Activated T-cell treated with anti-CD3 and anti-CD28 coated beads for 48 hours (primary cell): ENCODE measurements around the gene ZNF184.

ENCODE experiments used
- DNase-seq: peaks from one replicate; pipeline ENCODE4 v3.0.0-alpha.2; 2020; ENCODE audit warnings: low read depth

The ZNF184 gene

DNA sequence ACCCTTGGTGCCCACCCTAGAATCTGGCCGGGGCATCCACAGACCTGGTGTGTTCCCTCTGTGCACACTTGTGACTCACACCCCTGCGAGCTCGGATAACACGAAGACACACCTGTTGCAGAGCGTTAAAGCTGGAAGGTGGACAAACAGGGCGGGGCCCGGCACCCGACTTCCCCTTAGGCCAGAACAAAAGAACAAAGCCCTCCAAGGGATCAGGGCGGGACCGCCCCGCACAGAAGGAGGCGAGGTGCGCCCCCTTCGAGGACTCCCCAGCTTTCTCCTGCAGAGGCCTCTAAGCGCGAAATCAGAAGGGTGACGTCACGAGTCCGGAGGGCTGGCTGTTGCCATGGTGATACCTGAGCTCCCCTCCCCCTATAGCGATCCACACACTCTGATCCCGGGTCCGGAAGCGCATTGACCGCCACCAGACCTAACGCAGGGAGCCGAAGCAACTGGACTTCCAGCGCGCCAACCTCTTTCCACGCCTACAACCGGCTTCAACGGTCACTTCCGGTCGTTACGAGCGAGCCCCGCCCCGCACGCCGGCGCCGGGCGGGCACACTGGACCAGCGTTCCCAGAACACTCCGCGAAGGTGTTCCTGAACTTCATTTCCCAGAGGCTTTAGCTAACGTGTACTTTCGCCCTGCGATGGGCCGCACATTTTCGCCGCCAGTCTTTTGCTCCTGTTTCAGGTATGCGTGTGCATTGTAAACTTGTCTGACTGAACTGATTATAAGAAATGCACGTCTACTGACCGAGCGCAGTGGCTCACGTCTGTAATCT is at the start of gene ZNF184:
Gene ZNF184 (minus strand): TSS at position 489 of the 784 bp plus-strand sequence. CDS start 811 bp downstream, outside the sequence.
- peak; percentile 83 for DNase-seq

DNA sequence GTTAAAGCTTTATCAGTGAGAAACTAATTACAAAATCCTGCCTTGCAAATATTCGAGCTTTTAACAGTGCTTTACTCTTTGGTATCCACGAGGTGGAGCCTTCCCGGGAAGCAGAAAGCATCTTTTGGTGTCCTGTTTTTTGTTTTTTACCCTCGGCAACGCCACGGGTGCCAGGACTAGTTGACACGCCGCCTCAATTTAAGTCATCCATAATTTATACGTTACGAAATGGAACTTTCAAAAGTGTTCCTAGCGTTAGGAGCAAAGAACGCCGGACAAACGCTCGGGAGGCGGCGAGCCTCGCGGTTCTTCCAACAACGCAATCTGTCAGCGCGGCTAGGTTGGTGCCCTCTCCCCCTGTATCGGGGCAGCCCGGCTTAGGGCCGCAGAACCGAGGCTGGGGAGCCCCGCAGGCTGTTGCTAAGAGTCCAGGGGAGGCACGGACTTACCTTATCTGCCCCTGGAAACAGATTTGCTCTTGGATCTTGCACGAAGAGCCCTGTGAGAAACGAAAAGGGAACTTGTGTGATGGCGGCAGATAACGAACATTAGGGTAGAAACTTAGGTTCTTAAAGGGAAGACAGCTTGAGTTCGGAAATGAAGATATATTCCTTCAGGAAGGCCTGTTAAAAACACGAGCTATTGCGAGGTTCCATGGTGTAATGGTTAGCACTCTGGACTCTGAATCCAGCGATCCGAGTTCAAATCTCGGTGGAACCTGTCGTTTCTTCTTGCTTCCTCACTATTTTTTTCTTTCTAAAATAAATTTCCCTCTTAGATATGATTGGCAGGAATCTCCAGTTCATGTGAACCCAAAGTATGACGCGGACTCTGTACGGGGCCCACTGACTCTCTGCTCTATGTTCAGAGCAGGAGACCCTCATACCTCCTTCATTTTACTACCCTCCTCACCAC is 46.2 kb upstream of the ZNF184 start:
- DNase-seq = peak; percentile 51

DNA sequence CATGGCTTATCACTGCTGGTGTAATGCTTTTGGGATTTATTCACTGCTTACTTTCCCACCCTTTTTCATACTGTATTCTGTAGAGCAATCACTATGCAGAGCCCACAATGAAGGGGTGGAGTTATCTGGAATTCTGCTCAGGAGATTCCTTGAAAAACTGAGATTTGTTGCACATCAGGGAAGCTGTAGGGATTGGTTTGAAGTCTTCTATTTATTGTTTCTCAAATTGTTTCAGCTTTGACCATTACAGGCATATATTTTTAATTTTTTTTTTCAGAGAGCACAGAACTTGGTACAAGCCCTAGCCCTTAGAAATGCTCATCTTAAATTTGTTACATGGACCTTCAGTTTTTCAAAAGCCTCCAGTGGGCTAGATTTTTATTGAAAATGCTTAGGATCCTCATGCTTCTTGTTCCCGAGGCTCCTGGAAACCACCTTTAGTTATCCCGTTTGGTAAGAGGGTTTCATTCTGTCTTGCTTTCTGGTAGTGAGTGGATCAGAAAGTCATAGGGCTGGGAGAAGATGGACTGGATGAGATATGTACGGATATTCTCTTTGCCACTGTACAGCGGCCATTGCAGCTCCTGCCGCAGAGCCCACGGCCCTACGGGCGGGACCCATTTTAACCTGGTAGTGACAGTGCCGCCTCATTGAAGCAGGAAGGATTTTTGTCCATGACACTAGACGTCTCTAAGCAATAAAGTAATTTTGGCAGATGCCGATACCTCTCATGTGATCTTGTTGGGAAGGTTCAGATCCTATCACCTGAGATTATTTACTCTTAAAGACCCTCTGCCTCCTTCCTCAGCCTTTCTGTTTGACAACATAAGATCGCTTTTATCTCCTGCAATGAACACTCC is 45.3 kb upstream of the ZNF184 start:
- no peak for DNase-seq

DNA sequence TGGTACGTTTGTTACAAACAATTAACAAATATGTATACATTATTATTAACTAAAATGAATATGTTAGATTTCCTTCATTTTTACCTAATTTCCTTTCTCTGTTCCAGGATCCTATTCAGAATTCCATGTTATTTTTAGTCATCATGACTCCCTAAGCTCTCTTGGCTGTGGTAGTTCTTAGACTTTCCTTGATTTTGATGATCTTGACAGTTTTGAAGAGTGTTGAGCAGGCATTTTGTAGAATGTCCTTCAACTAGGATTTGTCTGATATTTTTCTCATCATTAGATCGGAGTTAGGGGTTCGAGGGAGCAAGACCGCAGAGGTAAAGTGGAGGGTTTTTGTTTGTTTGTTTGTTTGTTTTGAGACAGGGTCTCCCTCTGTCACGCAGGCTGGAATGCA is 44.3 kb upstream of the ZNF184 start:
- DNase-seq = no peak

DNA sequence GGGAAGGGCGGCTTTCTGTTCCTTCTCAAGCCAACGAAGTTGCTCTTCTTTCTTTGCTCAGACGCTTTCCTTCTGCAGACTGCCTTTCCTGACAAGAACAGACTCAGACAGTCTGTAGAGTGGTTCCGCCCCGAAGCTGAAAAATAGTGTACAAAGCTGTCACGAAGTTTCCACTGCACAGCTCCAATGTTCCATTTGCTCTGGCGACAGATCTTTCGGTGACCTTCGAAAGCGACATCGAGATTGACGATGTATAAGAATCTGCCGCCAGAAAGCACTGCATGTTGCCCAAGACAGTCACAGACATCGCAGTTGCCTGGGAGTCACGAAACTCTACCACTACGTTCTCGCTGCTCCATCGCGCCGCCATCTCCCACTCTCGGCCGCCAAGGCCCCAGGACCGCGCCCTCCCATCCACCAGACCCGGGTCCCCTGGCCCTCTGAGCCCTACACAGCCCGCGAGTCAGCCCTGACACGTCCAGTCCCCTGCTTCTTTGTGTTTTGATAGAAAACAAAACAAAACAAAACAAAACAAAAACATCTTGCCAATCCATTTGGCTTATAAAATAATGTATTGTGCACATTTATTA is 42.1 kb upstream of the ZNF184 start:
- DNase-seq = no peak

DNA sequence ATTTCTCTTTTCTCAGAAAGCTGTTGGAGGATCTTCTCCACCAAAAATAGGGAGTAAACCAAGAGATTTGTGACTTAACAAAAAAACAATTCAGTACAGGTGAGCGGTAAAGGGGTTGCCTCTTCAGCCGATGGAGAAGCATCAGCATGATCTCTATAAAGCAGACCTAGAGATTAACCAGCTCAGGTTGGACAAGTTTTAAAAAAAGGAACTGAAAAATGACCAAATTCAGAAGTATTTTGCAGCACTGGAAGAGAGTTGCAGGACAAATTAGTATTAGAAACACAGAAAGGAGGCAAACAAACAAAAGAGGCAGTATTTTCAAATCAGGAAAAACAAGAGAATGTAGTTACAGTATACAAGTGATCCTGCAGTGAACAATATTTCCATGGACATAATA is 39.6 kb upstream of the ZNF184 start:
- no peak for DNase-seq

DNA sequence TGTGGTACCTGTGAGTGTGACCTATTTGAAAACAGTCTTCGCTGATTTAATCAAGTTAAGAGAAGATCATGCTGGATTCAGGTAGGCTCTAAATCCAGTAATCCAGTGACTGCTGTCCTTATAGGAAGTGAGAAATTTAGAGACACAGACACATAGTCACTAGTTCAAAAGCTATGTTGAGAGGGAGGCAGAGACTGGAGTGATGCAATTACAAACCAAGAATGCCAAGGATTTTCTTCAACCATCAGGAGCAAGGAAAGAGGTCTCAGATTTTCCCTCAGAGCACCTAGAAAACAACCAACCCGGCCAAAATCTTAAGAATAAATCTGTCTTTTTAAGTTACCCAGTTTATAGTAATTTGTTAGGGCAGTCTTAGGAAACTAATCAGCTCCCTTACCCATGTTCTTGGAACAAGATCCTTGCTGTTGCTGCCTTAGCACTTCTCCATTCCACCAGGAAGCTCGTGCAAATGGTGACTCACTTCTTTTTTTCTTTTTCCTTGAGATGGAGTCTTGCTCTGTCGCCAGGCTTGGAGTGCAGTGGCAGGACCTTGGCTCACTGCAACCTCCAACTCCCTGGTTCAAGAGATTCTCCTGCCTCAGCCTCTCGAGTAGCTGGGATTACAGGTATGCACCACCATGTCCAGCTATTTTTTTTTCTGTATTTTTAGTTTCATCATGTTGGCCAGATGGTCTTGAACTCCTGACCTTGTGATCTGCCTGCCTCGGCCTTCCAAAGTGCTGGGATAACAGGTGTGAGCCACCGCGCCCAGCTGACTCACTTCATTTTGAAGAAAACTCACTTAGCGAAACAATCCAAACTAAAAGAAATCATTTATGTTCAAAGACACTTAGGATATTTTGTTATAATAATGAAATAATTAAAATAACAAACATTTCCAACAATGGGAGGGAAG is 34.4 kb upstream of the ZNF184 start:
- no peak for DNase-seq

DNA sequence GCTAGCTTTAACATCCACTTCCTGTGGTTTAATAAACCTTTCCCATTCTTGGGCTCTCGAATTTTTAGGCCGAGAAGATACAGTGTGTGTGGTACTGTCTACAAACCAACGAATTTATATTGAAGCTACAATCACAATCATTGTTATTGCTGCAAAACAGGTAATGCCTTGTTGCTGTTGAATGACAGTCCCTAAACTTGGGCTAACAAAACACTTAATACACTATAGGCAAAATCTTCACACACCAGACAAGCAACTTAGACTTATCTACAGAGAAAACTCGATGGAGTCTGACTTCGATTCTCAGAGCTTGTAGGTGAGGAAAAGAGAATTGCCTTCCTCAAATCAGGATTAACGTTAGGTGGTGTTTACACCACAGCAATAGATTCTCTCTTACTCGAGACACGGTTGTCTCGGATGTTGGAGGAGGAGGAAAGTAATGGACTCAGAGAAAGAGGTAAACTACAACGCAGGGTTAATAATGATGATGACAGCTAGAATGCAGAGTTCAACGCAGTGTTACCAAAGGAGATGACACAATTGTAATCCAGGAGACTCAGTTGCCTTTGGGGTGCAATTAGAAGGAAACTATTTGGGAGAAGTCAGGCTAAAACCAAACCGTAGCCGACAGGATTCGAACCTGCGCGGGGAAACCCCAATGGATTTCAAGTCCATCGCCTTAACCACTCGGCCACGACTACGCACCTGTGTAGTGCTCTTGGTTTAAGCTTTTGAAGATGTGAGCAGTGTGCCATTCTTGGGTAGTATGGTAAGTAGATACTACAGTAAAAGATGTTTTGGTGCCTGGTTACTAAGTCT is 32.5 kb upstream of the ZNF184 start:
- peak; percentile 48 for DNase-seq

DNA sequence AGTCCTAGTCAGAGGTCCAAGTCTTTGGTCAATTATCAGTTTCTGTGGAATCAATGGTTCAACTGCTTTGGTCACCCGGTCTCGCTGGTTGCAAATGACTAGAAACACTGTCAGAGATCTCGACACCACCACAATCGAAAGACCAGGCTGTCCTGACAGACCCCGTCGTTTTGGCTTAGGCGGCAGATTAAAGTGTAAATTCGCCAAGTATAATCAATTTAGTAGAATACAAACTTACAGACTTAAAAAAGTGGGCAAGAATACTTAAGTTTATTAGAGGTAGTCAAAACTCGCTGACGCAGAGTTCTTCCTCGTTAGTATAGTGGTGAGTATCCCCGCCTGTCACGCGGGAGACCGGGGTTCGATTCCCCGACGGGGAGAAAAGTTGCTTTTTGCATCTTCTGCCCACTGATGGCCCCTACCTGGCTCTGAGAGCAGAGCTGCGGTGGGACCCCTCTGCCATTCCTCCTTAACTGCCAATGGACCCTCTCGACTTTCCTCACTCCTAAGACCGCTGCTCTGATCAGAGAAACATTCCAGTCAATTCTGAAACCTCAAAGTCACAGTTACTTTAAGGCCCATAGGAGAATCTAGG is 30.6 kb upstream of the ZNF184 start:
- DNase-seq = peak; percentile 78

DNA sequence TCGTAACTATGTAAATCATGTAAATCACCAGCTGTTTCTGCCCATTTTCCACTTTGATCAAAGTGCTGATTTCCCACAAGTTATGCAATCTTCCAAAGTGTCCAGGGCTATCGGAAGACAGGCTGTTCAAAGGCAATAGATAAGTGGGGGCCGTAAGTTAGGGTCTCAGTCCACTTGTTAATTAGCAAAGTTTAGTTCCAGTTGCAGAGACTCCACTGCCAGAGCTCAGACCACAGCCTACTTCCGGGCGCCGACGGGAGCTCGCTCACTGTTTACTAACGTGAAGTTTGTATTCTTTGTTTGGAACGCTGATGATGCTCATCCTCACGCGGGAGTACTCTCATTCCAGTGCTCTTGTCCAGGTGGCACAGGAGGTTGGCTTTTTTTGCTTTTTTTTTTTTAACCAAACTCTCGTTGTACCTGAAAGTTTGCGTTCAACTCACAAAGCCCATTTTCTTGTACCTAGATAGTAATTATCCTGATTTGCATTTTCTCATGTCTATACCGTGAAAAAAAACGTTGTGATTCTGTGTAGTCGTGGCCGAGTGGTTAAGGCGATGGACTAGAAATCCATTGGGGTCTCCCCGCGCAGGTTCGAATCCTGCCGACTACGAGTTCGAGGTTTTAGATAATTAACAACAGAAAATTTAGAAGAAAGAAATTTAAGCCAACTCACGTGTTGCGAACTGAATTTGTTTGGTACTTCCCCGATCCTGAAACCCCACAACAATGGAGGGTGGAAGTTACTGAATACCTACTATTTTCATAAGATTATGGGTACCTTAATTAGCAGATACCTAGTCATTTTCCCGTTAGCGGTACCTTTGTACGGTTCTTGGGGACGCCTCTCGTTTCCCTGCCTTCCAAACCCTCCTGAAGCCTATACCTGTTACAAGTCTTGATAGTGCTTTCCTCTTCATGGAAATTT is 29.9 kb upstream of the ZNF184 start:
- DNase-seq = peak; percentile 70

DNA sequence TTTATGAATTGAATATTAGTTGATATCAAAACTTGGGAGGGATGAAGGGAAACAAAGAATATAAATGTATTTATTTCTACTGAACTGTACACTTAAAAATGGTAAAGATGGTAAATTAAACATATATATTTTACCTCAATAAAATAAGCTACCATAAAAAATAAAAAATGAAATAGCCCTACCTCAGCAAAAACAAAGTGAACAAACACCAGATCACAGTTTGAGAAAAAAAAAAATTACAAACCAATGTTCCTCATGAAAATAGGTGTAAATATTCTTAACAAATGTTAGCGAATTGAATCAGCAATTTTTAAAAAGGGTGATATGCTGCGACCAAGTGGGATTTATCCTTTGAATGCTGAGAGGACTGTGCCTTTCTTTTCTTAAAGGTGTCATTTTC is 28.3 kb upstream of the ZNF184 start:
- DNase-seq = no peak

DNA sequence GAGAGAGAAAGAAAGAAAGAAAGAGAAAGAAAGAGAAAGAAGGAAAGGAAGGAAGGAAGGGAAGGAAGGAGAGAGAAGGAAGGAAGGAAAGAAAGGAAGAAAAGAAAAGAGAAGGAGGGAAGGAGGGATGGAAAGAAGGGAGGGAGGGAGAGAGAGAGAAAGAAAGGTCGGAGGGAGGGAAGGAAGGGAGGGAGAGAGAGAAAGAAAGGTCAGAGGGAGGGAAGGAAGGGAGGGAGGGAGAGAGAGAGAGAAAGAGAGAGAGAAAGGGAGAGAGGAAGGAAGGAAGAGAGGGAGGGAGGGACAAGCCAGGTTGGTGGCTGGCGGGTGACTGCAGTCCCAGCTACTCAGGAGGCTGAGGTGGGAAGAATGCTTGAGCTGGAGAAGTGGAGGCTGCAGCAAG is 27.3 kb upstream of the ZNF184 start:
- DNase-seq = no peak

DNA sequence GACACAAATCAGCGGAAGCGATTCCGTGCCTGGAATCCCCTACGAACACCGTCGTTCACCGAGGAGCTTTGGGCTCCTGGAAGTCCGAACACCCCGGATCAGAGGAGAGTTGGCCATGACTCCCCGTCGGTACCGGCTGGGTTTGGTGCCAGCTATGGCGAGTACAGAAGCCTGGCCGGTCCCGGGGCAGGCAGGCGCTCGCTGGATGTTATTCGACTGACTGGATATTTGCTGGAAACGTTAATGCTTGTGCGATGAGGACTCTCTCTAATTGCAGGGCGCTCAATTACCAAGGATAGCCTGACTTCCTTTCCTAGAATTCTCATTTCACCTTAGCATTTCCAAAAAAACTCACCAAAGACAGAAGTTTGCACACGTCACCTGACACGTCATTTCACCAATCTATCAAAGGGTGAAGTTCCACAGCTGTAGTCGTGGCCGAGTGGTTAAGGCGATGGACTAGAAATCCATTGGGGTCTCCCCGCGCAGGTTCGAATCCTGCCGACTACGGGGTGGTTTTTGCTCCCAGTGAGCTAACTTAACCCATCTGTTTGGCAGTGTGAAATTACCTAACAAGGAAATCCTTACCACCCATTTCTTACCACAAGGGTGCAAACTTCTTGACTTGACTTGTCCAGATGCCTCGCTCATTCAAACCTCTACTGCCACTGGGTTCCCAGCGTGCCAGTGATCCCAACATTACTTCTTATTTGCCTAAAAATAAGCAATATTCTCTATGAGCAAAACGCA is 22.7 kb upstream of the ZNF184 start:
- peak; percentile 83 for DNase-seq

DNA sequence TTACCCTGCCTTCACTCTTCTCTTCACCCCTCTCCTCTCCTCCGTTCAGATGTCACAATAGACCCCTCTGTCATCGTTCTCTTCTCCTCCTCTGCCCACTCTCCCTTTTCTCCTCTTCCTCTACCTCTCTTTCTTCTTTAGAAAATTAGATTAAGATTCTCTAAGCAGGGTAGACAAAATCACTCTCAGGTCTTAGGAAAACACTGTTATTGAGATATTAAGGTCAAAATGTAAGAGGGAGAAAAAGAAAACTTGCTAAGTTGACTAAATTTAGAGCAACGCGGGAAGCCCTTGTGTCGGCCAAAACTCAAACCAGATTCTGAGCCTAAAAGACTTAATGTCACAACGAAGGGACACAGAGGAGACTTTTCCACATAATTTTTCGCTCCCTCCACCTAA is 22.1 kb upstream of the ZNF184 start:
- DNase-seq = no peak

DNA sequence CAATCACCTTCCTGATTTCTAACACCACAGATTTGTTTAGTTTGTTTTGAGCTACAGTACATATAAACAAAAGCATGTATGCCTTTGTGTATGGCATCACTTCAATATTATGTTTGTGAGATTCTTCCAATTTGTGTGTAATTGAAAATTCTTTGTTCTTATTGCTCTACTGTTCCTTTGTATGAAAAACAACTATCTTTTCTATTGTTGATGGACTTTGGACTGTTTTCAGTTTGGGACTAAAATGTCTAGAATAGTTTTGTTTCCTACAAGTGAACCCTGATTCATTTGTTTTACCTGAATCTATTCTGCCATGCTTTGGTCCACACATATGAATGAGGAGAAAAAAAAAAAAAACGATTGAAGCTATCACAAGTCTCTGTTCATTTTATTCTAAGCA is 21.2 kb upstream of the ZNF184 start:
- DNase-seq = no peak

DNA sequence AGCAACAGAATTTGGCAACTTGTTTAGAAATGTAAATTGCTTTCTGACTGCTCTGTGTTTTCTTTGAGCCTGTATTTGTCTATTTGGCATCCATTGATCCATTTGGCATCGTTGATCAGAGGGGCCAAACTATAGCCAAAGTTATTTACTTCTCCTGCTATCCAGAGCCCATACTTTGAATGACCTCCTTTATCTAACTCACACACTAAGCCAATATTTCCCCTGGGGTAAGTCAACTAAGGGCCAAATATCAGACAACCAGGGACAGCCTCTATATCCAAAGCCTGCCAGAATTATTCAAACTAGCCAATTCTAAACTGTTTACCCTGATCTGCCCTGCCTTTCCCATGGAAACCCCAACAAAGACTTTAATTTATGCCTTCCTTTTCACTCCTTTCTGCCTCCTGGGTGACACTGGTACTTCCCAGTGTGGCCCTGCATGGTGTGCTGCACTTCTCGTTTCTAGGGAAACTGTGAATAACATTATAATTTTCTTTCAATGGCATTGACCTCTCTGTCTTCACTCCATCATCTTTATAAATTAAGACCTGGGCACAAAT is 19.8 kb upstream of the ZNF184 start:
- DNase-seq = no peak
